Effector memory CD8-positive, alpha-beta T cell (primary cell): ENCODE measurements around the gene SLC12A1.

ENCODE experiments used
- ATAC-seq: fragments of 150-1000 bp; cut with Tn5 transposase; replicated peaks from 2 replicates; pipeline ENCODE4 v1.10.0; 2021; ENCODE audit warnings: mild to moderate bottlenecking, moderate library complexity
- DNase-seq, 3 experiments: peaks; one replicate each; pipeline ENCODE4 v3.0.0; 2021
- H3K27ac Mint-ChIP-seq, 2 donors: one replicate each; pipeline ENCODE4 v1.8.0; 2022; ENCODE audit warnings: mild to moderate bottlenecking in 2 of 2, mixed read lengths in 2 of 2, moderate library complexity in 2 of 2
- H3K27me3 Mint-ChIP-seq, 2 donors: one replicate each; pipeline ENCODE4 v1.8.0; 2022; ENCODE audit warnings: mixed read lengths in 2 of 2
- H3K36me3 Mint-ChIP-seq: one replicate; pipeline ENCODE4 v1.8.0; 2022; ENCODE audit warnings: mild to moderate bottlenecking, moderate library complexity, mixed read lengths; ENCODE audit not compliant: insufficient read depth
- H3K4me1 Mint-ChIP-seq, 2 donors: one replicate each; pipeline ENCODE4 v1.8.0; 2022; ENCODE audit warnings: low read depth in 2 of 2, mixed read lengths in 2 of 2
- H3K4me3 Mint-ChIP-seq, 2 donors: one replicate each; pipeline ENCODE4 v1.8.0; 2022; ENCODE audit warnings: mild to moderate bottlenecking in 2 of 2, mixed read lengths in 2 of 2, moderate library complexity in 2 of 2
- H3K9me3 Mint-ChIP-seq, 2 donors: one replicate each; pipeline ENCODE4 v1.8.0; 2022; ENCODE audit warnings: mixed read lengths in 2 of 2

SLC12A1 gene

DNA sequence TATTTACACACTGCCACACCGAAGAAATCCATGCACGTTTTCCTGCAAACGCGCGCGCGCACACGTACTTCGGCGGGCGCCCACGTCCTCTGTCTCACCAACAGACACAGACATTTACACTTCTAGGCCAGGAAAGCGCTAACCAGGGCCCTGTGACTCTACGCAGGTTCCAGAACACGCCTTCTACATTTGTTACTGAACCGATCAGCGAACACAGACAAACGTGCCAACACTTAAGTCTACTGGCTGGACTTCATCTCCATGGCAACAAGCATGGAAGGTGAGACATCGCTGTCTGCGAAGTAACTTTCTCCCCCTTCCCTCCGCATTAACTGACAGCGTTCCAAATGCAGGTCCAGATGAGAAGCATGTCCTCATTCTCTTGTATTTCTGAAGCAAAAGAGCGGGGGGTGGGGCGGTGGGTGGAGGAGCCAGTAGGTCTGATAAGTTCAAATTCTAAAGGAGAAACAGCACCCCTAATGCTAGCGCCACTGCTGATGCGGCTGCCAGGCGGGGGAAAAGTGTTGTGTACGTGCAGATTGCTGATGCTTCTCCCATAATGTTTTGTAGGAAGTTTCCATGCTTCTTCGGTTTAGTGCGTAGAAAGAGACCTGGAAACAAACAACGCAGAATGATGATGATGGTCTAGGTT is 14.4 kb upstream of the SLC12A1 start, which contains the start of gene CTXN2:
CTXN2 (plus strand) TSS at position 92 of the 652 bp plus-strand sequence. CDS start 9,636 bp downstream, outside the sequence.
- Mint-ChIP-seq H3K27ac (no peak within 1 kb of the TSS), H3K9me3 (peaks cover 0 to 6% of the 10 kb centered on the region in 2 donors), H3K27me3 (peaks cover 16 to 18% of the 10 kb centered on the region in 2 donors), H3K4me3 (no peak within 1 kb of the TSS), H3K36me3 (no peaks in the 10 kb centered on the region), H3K4me1 (no peaks in the 10 kb centered on the region)
- ATAC-seq (no peak), DNase-seq (no peak)

GRCh38 chr15:48202068-48202467 is 4.0 kb upstream of the SLC12A1 start:
- ATAC-seq (no peak), DNase-seq (no peak)
- Mint-ChIP-seq H3K4me3 (no peak overlapping the region), H3K36me3 (no peaks in the 10 kb centered on the region), H3K27ac (no peak overlapping the region), H3K9me3 (peaks cover 0 to 2% of the 10 kb centered on the region in 2 donors), H3K27me3 (peaks cover 13 to 31% of the 10 kb centered on the region in 2 donors), H3K4me1 (no peaks in the 10 kb centered on the region)

- no peak for DNase-seq
- Mint-ChIP-seq H3K27me3 (peaks cover 0 to 6% of the 10 kb centered on the region in 2 donors), H3K36me3 (peaks cover 3% of the 10 kb centered on the region), H3K4me3 (no peak overlapping the region), H3K27ac (no peak overlapping the region), H3K9me3 (no peaks in the 10 kb centered on the region), H3K4me1 (no peaks in the 10 kb centered on the region)
- ATAC-seq: no peak
These were observed 15.2 kb downstream of the SLC12A1 start for GRCh38 chr15:48221261-48221660.

DNA sequence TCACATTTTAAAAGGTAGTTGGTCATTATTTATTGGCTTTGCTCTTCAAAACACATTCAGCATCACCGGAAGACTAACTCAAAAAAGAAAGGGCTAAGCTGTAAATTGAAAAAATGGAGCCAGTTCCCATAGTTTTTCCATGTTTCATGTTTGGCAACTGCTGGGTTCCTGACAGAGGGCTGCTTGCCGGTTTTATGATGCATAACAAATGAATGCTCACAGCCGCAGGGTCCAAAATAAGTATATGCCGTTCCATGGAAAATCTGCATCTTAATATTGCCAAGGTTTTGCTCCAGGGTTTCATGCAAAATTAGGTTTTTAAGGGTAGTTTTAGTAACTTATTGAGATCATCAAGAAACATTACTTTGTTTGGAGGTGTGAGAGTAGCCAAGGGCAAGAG is 15.8 kb downstream of the SLC12A1 start:
- no peak for DNase-seq
- Mint-ChIP-seq H3K4me1 (no peaks in the 10 kb centered on the region), H3K27me3 (peaks cover 0 to 6% of the 10 kb centered on the region in 2 donors), H3K36me3 (peaks cover 3% of the 10 kb centered on the region), H3K9me3 (no peaks in the 10 kb centered on the region), H3K27ac (no peak overlapping the region), H3K4me3 (no peak overlapping the region)
- no peak for ATAC-seq

GRCh38 chr15:48222627-48223026 is 16.5 kb downstream of the SLC12A1 start:
- H3K27me3 Mint-ChIP-seq: peaks cover 0 to 6% of the 10 kb centered on the region in 2 donors
- peaks cover 3% of the 10 kb centered on the region for H3K36me3 Mint-ChIP-seq
- ATAC-seq (no peak), DNase-seq (no peak)
- H3K27ac Mint-ChIP-seq: no peak overlapping the region
- no peak overlapping the region for H3K4me3 Mint-ChIP-seq
- no peaks in the 10 kb centered on the region for H3K4me1 Mint-ChIP-seq
- H3K9me3 Mint-ChIP-seq: no peaks in the 10 kb centered on the region

DNA sequence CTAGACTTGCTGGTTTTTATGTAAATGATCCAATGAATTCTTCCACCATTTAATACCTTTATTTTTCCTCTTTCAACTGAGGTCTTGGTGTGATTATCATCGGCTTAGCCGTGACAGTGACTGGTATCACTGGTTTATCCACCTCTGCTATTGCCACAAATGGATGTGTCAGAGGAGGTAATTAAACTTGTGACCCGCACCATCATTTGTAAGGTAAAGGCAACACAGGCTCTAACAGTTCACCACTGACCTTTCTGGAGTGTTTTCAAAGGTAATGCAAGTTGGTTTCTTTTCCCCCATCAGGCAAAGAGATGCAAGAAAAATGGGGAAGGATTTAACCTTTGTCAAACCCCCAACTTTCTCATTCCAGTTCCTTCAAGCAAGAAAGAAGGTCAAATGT is 19.7 kb downstream of the SLC12A1 start:
- Mint-ChIP-seq H3K27me3 (peaks cover 0 to 4% of the 10 kb centered on the region in 2 donors), H3K9me3 (no peaks in the 10 kb centered on the region), H3K4me1 (no peaks in the 10 kb centered on the region), H3K4me3 (no peak overlapping the region), H3K27ac (no peak overlapping the region), H3K36me3 (peaks cover 3% of the 10 kb centered on the region)
- DNase-seq: no peak
- no peak for ATAC-seq

DNA sequence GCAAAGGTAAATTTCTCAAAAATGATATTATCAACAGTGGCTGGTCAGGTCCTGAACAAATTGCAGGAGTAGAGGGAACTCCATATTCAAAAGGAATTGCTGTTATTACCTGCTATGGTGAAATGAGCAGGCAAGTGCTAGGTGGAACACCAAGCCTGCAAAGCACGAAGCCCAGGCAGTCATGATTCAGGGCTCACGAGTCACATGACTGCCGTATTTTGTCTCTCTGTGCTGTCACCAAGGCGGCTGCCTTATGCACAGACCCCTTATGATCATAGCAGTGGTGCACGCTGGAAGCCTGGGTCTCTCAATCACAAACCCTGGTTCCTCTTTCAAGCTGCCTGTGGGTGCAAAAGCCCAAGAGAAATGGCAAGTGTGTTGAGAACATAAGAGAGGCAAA is 24.4 kb downstream of the SLC12A1 start:
- peaks cover 0 to 11% of the 10 kb centered on the region in 2 donors for H3K27me3 Mint-ChIP-seq
- no peaks in the 10 kb centered on the region for H3K4me1 Mint-ChIP-seq
- no peaks in the 10 kb centered on the region for H3K9me3 Mint-ChIP-seq
- H3K27ac Mint-ChIP-seq: no peak overlapping the region
- no peak overlapping the region for H3K4me3 Mint-ChIP-seq
- no peak for ATAC-seq
- no peaks in the 10 kb centered on the region for H3K36me3 Mint-ChIP-seq
- DNase-seq: no peak

GRCh38 chr15:48233246-48233645 is 27.1 kb downstream of the SLC12A1 start:
- no peaks in the 10 kb centered on the region for H3K36me3 Mint-ChIP-seq
- H3K27me3 Mint-ChIP-seq: peaks cover 0 to 15% of the 10 kb centered on the region in 2 donors
- H3K27ac Mint-ChIP-seq: no peak overlapping the region
- H3K9me3 Mint-ChIP-seq: no peaks in the 10 kb centered on the region
- DNase-seq: no peak
- no peaks in the 10 kb centered on the region for H3K4me1 Mint-ChIP-seq
- H3K4me3 Mint-ChIP-seq: no peak overlapping the region
- ATAC-seq: no peak

- peaks cover 0 to 15% of the 10 kb centered on the region in 2 donors for H3K27me3 Mint-ChIP-seq
- H3K36me3 Mint-ChIP-seq: no peaks in the 10 kb centered on the region
- no peaks in the 10 kb centered on the region for H3K4me1 Mint-ChIP-seq
- no peak overlapping the region for H3K4me3 Mint-ChIP-seq
- no peak overlapping the region for H3K27ac Mint-ChIP-seq
- ATAC-seq (no peak), DNase-seq (no peak)
- H3K9me3 Mint-ChIP-seq: no peaks in the 10 kb centered on the region
These were observed 33.2 kb downstream of the SLC12A1 start for GRCh38 chr15:48239334-48239733.

DNA sequence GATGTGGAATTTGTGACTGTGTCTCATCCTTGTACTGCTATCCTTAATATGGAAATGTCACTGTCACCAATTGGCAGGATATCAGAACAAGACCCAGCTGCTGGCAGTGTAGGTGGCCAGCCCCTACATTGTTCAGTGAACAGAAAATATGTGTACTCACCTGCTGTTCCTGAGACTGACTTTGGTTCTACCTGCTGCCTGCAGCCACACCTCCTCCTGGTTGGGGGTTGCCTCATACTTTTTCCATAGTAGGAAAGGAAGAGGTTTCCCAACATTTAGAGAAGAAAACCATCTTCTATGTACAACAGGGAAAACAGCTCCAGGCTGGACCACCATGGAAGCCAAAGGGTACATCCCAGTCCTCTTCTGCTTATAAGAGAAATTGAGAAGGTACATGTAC is 35.9 kb downstream of the SLC12A1 start:
- Mint-ChIP-seq H3K27me3 (peaks cover 0 to 24% of the 10 kb centered on the region in 2 donors), H3K4me1 (no peaks in the 10 kb centered on the region), H3K9me3 (no peaks in the 10 kb centered on the region), H3K27ac (no peak overlapping the region), H3K4me3 (no peak overlapping the region), H3K36me3 (no peaks in the 10 kb centered on the region)
- ATAC-seq (no peak), DNase-seq (no peak)

GRCh38 chr15:48242535-48242934 is 36.4 kb downstream of the SLC12A1 start:
- H3K36me3 Mint-ChIP-seq: no peaks in the 10 kb centered on the region
- H3K4me3 Mint-ChIP-seq: no peak overlapping the region

GRCh38 chr15:48244921-48245320 is 38.8 kb downstream of the SLC12A1 start:
- Mint-ChIP-seq H3K9me3 (no peaks in the 10 kb centered on the region), H3K27ac (no peak overlapping the region), H3K36me3 (no peaks in the 10 kb centered on the region), H3K27me3 (peaks cover 18 to 32% of the 10 kb centered on the region in 2 donors), H3K4me3 (no peak overlapping the region), H3K4me1 (no peaks in the 10 kb centered on the region)
- ATAC-seq (no peak), DNase-seq (no peak)

More at GRCh38 chr15:48242535-48242934, 36.4 kb downstream of the SLC12A1 start:
- no peak for DNase-seq
- Mint-ChIP-seq H3K27ac (no peak overlapping the region), H3K4me1 (no peaks in the 10 kb centered on the region), H3K27me3 (peaks cover 1 to 25% of the 10 kb centered on the region in 2 donors), H3K9me3 (no peaks in the 10 kb centered on the region)
- no peak for ATAC-seq

GRCh38 chr15:48248414-48248813 is 42.3 kb downstream of the SLC12A1 start:
- Mint-ChIP-seq H3K4me3 (no peak overlapping the region), H3K9me3 (no peaks in the 10 kb centered on the region), H3K36me3 (no peaks in the 10 kb centered on the region), H3K4me1 (no peaks in the 10 kb centered on the region), H3K27ac (no peak overlapping the region), H3K27me3 (peaks cover 29 to 30% of the 10 kb centered on the region in 2 donors)
- ATAC-seq (no peak), DNase-seq (no peak)

DNA sequence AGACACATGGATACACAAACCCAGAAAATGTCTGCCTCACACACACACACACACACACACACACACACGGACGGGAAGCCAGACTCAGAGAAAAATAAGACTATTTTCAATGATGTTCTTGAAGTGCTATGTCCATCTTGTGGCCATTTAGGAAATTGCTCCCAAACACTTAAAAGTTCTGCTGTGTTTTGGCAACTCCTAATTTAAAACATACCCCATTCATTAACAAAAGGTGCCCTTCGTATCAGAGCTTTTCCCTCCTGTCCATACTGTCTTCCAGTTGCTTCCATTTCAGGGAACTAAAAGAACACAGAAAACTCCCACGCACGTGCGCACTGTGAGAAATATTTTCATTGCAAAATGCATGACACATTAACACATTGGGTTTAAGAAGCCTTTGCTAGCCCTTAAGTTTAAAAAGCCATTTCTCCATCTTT is 44.6 kb downstream of the SLC12A1 start:
- no peak for DNase-seq
- no peaks in the 10 kb centered on the region for H3K36me3 Mint-ChIP-seq
- no peaks in the 10 kb centered on the region for H3K9me3 Mint-ChIP-seq
- H3K4me3 Mint-ChIP-seq: no peak overlapping the region
- H3K4me1 Mint-ChIP-seq: no peaks in the 10 kb centered on the region
- H3K27me3 Mint-ChIP-seq: peaks cover 26 to 29% of the 10 kb centered on the region in 2 donors
- no peak for ATAC-seq
- H3K27ac Mint-ChIP-seq: no peak overlapping the region
